Hindlimb muscle (tissue), 1 donor: ENCODE results near the gene DDX54. TPM values are rescaled to one million over a fixed set of nuclear protein-coding genes. Genes with fewer than 3 reads are reported as not detected.

Source experiments
- DNase-seq: peaks from one replicate; pipeline ENCODE4 v3.0.0-alpha.2; 2013
- polyA plus RNA-seq: library from polyadenylated mRNA; unstranded; fragments of 120-200 nt; gene quantifications from one replicate; pipeline ENCODE4 v1.2.1, GENCODE V29; 2013; ENCODE audit not compliant: insufficient read length

Gene DDX54
- polyA plus RNA-seq, 1 donor = 80.2 TPM

DNA sequence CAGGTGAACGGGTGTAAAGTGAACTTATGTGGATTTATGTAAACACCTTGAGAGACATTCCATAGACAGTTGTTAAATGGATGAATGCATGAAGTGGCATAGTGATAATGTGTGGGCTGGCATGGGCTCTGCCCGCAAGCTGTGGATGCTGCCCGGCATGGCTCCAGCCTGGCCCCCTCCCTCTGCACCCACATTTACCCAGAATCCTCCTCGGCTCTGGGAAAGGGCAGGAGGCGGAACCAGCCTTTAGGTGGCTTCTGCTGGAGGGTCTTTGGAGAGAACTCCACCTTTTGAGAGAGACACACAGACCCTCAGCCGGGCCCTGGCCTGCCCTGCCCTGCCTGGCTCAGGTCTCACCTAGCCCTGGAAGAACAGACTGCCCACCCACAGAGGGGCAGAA is 68.4 kb downstream of the DDX54 start:
- no peak for DNase-seq

GRCh38 chr12:113115455-113116126 is 69.7 kb downstream of the DDX54 start:
- no peak for DNase-seq

- no peak for DNase-seq
These were observed 70.7 kb downstream of the DDX54 start for GRCh38 chr12:113114447-113115178.

- DNase-seq = no peak
These were observed 71.9 kb downstream of the DDX54 start for GRCh38 chr12:113113397-113113796.

GRCh38 chr12:113112043-113112899 is 73.0 kb downstream of the DDX54 start:
- no peak for DNase-seq

DNA sequence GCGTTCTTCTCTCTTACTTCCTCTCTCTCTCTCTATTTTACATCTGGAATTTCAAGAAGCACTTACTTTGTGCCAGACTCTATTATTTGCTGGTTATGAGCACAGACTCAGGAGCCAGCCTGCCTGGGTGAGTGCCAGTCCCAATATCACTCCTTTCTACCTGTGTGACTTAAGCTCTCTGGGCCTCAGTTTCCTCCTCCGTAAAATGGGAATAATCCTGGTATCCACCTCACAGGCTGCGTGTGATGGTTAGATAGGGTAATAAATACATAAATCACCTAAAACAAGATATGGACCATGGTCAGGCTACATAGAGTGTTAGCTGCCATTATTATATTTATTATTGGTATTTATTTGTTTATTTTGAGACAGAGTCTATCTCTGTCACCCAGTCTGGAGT is 74.0 kb downstream of the DDX54 start:
- no peak for DNase-seq

GRCh38 chr12:113109872-113110599 is 75.2 kb downstream of the DDX54 start:
- DNase-seq = no peak

- DNase-seq = no peak
These were observed 75.9 kb downstream of the DDX54 start for GRCh38 chr12:113109360-113109759.

DNA sequence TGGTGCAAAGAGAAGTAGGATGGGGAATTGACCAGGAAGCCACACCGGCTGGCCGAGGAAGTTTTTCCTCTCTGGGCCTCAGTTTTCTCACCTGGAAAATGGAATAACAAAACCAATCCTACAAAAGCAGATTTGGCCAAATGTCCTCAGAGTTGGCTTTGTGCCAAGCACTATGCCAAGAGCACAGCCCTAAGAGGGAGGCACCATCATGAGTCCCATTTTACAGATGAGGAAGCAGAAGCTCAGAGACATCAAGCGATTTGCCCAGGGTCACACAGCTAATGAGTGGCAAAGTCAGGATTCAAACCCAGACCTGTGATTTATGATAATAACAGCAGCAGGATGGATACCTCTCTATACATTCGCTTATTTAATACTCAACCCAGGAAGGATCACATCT is 77.0 kb downstream of the DDX54 start:
- DNase-seq = no peak

Other genes starting within 250 kb of the DDX54 start
- gene OAS3, start 247.0 kb downstream of the DDX54 start, polyA plus RNA-seq = 6.5 TPM
- gene OAS2, start 207.0 kb downstream of the DDX54 start, polyA plus RNA-seq = 2.8 TPM
- gene DTX1, start 128.7 kb downstream of the DDX54 start, polyA plus RNA-seq = 5.9 TPM
- gene RASAL1, start 49.7 kb downstream of the DDX54 start, polyA plus RNA-seq = 0.08 TPM
- gene CFAP73, start 35.8 kb downstream of the DDX54 start, polyA plus RNA-seq = not detected
- gene RITA1, start 243 bp upstream of the DDX54 start, polyA plus RNA-seq = 11.4 TPM
- 48.2 TPM for gene TPCN1, start 36.0 kb upstream of the DDX54 start, polyA plus RNA-seq
- 19.4 TPM for gene SLC8B1, start 149.6 kb upstream of the DDX54 start, polyA plus RNA-seq
- gene PLBD2, start 173.1 kb upstream of the DDX54 start, polyA plus RNA-seq = 15.5 TPM
- gene SDS, start 218.4 kb upstream of the DDX54 start, polyA plus RNA-seq = 0.75 TPM
- gene SDSL, start 236.9 kb upstream of the DDX54 start, polyA plus RNA-seq = 2.3 TPM